Measurements from ENCODE around the gene SELENON.

The SELENON gene

GRCh38 chr1:25770541-25771220 lies 29.3 kb upstream of the SELENON start:
- no peak for DNase-seq (ENCODE audit: low read depth)

- no peak for DNase-seq (ENCODE audit: low read depth)
These were observed 28.5 kb upstream of the SELENON start for GRCh38 chr1:25771221-25772114.

- DNase-seq (ENCODE audit: low read depth), result no peak
These were observed 27.8 kb upstream of the SELENON start for GRCh38 chr1:25772164-25772563.

- no peak for DNase-seq (ENCODE audit: low read depth)
These were observed 27.2 kb upstream of the SELENON start for GRCh38 chr1:25772692-25773245.

GRCh38 chr1:25773441-25774125 lies 26.4 kb upstream of the SELENON start:
- DNase-seq (ENCODE audit: low read depth), result no peak

GRCh38 chr1:25774206-25774803 lies 25.7 kb upstream of the SELENON start:
- no peak for DNase-seq (ENCODE audit: low read depth)

GRCh38 chr1:25774921-25775771 lies 24.8 kb upstream of the SELENON start:
- DNase-seq (ENCODE audit: low read depth), result no peak

GRCh38 chr1:25779388-25779787 lies 20.6 kb upstream of the SELENON start:
- no peak for DNase-seq (ENCODE audit: low read depth)

- no peak for DNase-seq (ENCODE audit: low read depth)
These were observed 20.1 kb upstream of the SELENON start for GRCh38 chr1:25779894-25780293.

GRCh38 chr1:25780318-25781129 lies 19.5 kb upstream of the SELENON start:
- no peak for DNase-seq (ENCODE audit: low read depth)

- DNase-seq (ENCODE audit: low read depth), result no peak
These were observed 18.9 kb upstream of the SELENON start for GRCh38 chr1:25781130-25781433.

GRCh38 chr1:25782608-25783201 lies 17.3 kb upstream of the SELENON start:
- no peak for DNase-seq (ENCODE audit: low read depth)

- DNase-seq (ENCODE audit: low read depth), result no peak
These were observed 15.4 kb upstream of the SELENON start for GRCh38 chr1:25784575-25785051.

- DNase-seq (ENCODE audit: low read depth), result no peak
These were observed 14.5 kb upstream of the SELENON start for GRCh38 chr1:25785333-25786067.

- DNase-seq (ENCODE audit: low read depth), result no peak
These were observed 12.9 kb upstream of the SELENON start for GRCh38 chr1:25786887-25787759.

- DNase-seq (ENCODE audit: low read depth), result no peak
These were observed 12.2 kb upstream of the SELENON start for GRCh38 chr1:25787760-25788166.

GRCh38 chr1:25790472-25790871 lies 9.5 kb upstream of the SELENON start:
- DNase-seq (ENCODE audit: low read depth), result no peak

GRCh38 chr1:25792115-25792514 lies 7.9 kb upstream of the SELENON start:
- DNase-seq (ENCODE audit: low read depth), result no peak

All from GM04503 (cell line).